Erythroblast (primary cell): Measurements from ENCODE around the gene ARSB.

Experiments used
- GATA1 ChIP-seq: IDR thresholded peaks from 2 replicates; pipeline ENCODE4 v1.6.1; 2011; ENCODE audit warnings: low read depth, mild to moderate bottlenecking, control low read depth, low read length, moderate library complexity
- POLR2A ChIP-seq: IDR thresholded peaks from 2 replicates; pipeline ENCODE4 v1.6.1; 2011; ENCODE audit warnings: mild to moderate bottlenecking, low read length

DNA sequence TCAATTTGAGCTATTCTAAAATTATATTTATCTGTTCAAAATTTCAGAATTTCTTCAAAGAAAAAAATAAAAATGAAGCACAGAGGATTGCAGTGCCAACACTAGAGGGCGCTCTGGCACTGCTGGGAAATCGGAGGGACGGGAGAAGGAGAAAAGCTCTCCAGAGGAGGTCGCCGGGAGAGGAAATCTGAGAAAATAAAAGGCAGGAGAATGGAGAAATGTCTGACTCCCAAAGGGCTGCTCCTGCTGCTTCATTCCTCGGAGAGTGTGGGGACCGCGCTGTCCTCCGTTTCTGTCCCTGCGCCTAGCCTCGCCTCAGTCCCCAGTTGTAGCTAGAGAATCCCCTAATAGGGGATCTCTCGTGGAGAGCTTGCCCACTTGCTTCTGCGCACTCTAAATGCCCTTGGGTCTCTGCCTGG is 40.0 kb upstream of the ARSB start:
- no peak for TF ChIP-seq POLR2A
- no peak for TF ChIP-seq GATA1
